ENCODE results near the gene TMCC3.

DNA sequence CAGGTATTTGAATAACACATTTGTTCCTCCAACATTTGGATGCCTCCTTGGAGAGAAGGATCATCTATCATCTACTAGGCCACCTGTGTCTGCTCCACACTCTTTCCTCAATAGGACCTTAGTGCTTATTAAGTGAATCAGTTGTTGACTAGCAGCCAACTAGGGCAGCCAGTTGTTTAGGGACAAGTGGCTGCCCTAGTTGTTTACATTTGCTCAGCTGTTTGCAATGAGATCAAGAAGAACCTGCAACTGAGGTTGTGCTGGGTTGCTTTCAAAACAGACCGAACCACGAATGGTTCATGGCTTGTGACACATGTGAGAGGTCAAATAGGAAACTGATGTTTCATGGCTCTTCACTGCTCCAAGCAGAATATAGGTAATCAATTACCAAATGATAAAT lies 53.8 kb downstream of the TMCC3 start:
- no peak for TF ChIP-seq SP1 (CRISPR knock-in tag; conservative IDR thresholded peaks at IDR 0.05)
- TF ChIP-seq PRRX2 (CRISPR knock-in tag; IDR thresholded peaks at IDR 0.05), result no peak
- TF ChIP-seq, protein P1, sequence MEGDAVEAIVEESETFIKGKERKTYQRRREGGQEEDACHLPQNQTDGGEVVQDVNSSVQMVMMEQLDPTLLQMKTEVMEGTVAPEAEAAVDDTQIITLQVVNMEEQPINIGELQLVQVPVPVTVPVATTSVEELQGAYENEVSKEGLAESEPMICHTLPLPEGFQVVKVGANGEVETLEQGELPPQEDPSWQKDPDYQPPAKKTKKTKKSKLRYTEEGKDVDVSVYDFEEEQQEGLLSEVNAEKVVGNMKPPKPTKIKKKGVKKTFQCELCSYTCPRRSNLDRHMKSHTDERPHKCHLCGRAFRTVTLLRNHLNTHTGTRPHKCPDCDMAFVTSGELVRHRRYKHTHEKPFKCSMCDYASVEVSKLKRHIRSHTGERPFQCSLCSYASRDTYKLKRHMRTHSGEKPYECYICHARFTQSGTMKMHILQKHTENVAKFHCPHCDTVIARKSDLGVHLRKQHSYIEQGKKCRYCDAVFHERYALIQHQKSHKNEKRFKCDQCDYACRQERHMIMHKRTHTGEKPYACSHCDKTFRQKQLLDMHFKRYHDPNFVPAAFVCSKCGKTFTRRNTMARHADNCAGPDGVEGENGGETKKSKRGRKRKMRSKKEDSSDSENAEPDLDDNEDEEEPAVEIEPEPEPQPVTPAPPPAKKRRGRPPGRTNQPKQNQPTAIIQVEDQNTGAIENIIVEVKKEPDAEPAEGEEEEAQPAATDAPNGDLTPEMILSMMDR (IDR thresholded peaks at IDR 0.05), result no peak
- no peak for TF ChIP-seq ETV6 (CRISPR knock-in tag; IDR thresholded peaks at IDR 0.05)
- TF ChIP-seq GTF2I (CRISPR knock-in tag; conservative IDR thresholded peaks at IDR 0.05), result no peak
- TF ChIP-seq, protein P2, sequence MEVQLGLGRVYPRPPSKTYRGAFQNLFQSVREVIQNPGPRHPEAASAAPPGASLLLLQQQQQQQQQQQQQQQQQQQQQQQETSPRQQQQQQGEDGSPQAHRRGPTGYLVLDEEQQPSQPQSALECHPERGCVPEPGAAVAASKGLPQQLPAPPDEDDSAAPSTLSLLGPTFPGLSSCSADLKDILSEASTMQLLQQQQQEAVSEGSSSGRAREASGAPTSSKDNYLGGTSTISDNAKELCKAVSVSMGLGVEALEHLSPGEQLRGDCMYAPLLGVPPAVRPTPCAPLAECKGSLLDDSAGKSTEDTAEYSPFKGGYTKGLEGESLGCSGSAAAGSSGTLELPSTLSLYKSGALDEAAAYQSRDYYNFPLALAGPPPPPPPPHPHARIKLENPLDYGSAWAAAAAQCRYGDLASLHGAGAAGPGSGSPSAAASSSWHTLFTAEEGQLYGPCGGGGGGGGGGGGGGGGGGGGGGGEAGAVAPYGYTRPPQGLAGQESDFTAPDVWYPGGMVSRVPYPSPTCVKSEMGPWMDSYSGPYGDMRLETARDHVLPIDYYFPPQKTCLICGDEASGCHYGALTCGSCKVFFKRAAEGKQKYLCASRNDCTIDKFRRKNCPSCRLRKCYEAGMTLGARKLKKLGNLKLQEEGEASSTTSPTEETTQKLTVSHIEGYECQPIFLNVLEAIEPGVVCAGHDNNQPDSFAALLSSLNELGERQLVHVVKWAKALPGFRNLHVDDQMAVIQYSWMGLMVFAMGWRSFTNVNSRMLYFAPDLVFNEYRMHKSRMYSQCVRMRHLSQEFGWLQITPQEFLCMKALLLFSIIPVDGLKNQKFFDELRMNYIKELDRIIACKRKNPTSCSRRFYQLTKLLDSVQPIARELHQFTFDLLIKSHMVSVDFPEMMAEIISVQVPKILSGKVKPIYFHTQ (CRISPR knock-in tag; IDR thresholded peaks at IDR 0.05), result no peak
- no peak for TF ChIP-seq NFYB (CRISPR knock-in tag; conservative IDR thresholded peaks at IDR 0.05; ENCODE audit: low read depth)
- TF ChIP-seq, protein P3, sequence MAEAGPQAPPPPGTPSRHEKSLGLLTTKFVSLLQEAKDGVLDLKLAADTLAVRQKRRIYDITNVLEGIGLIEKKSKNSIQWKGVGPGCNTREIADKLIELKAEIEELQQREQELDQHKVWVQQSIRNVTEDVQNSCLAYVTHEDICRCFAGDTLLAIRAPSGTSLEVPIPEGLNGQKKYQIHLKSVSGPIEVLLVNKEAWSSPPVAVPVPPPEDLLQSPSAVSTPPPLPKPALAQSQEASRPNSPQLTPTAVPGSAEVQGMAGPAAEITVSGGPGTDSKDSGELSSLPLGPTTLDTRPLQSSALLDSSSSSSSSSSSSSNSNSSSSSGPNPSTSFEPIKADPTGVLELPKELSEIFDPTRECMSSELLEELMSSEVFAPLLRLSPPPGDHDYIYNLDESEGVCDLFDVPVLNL (CRISPR knock-in tag; IDR thresholded peaks at IDR 0.05; ENCODE audit: borderline replicate concordance, low read depth), result no peak
- TF ChIP-seq, protein P4, sequence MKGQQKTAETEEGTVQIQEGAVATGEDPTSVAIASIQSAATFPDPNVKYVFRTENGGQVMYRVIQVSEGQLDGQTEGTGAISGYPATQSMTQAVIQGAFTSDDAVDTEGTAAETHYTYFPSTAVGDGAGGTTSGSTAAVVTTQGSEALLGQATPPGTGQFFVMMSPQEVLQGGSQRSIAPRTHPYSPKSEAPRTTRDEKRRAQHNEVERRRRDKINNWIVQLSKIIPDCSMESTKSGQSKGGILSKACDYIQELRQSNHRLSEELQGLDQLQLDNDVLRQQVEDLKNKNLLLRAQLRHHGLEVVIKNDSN (CRISPR knock-in tag; IDR thresholded peaks at IDR 0.05), result no peak
- TF ChIP-seq, protein P5, sequence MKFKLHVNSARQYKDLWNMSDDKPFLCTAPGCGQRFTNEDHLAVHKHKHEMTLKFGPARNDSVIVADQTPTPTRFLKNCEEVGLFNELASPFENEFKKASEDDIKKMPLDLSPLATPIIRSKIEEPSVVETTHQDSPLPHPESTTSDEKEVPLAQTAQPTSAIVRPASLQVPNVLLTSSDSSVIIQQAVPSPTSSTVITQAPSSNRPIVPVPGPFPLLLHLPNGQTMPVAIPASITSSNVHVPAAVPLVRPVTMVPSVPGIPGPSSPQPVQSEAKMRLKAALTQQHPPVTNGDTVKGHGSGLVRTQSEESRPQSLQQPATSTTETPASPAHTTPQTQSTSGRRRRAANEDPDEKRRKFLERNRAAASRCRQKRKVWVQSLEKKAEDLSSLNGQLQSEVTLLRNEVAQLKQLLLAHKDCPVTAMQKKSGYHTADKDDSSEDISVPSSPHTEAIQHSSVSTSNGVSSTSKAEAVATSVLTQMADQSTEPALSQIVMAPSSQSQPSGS (CRISPR knock-in tag; IDR thresholded peaks at IDR 0.05; ENCODE audit: borderline replicate concordance, low read depth), result no peak
- TF ChIP-seq JUN (CRISPR knock-in tag; IDR thresholded peaks at IDR 0.05), result no peak
- TF ChIP-seq, protein P6, sequence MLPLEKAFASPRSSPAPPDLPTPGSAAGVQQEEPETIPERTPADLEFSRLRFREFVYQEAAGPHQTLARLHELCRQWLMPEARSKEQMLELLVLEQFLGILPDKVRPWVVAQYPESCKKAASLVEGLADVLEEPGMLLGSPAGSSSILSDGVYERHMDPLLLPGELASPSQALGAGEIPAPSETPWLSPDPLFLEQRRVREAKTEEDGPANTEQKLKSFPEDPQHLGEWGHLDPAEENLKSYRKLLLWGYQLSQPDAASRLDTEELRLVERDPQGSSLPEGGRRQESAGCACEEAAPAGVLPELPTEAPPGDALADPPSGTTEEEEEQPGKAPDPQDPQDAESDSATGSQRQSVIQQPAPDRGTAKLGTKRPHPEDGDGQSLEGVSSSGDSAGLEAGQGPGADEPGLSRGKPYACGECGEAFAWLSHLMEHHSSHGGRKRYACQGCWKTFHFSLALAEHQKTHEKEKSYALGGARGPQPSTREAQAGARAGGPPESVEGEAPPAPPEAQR (CRISPR knock-in tag; IDR thresholded peaks at IDR 0.05), result no peak
- no peak for TF ChIP-seq MXD4 (CRISPR knock-in tag; IDR thresholded peaks at IDR 0.05; ENCODE audit: borderline replicate concordance)
- TF ChIP-seq ZNF317 (CRISPR knock-in tag; IDR thresholded peaks at IDR 0.05; ENCODE audit: borderline replicate concordance, low read depth), result no peak
